ENCODE measurements around the gene ADSL. TPM values are rescaled to one million over a fixed set of nuclear protein-coding genes. Genes with fewer than 3 reads are reported as not detected.

ADSL gene
- total and polyA plus RNA-seq, 11 donors: 35.5 to 131 (median 52.0) TPM

GRCh38 chr22:40406063-40406890 is 60.0 kb downstream of the ADSL start:
- TF ChIP-seq POLR2A (IDR thresholded peaks at IDR 0.05): no peak
- TF ChIP-seq CTCF (IDR thresholded peaks at IDR 0.05): no peak
- WGBS, 4 donors: 94 to 95% (median 95%) methylated on average over 10 to 31 of the region's 31 CpGs
- ATAC-seq (no peak), DNase-seq (no peak)
- intact Hi-C loops (cut with DNase I): no loop called here
- no peak overlapping the region for H3K27ac ChIP-seq
- H3K4me3 ChIP-seq: no peak overlapping the region
- peaks cover 0 to 7% (median 0%) of the 10 kb centered on the region in 12 donors for H3K4me1 ChIP-seq
- H3K27me3 ChIP-seq: no peaks in the 10 kb centered on the region
- H3K36me3 ChIP-seq: peaks cover 3 to 99% (median 89%) of the 10 kb centered on the region in 9 donors
- no peaks in the 10 kb centered on the region for H3K9me3 ChIP-seq

DNA sequence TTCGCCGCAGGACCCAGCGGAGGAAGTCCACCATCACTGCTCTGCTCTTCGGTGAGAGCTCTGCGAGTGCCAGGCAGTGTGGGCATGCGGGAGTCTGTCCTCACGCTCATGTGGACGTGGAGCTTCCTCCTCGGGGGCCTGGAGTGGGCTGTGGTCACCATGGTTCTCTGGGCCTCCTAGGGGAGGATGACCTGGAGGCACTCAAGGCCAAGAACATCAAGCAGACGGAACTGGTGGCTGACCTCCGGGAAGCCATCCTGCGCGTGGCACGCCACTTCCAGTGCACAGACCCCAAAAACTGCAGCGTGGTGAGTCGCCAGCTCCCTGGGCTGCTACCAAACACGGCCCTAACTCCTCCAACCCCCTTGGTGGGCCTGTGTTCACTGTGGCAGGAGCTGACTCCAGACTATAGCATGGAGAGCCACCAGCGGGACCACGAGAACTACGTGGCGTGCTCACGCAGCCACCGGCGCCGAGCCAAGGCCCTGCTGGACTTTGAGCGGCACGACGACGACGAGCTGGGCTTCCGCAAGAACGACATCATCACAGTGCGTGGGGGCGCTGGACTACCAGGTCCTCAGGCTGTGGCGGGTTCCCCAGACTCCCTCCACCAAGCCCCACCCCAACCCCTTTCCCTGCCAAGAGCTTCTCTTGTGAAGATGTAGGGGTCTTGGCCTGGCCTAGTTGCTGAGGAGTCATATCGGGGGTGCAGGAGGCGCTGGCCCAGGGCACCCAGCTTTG is 60.9 kb downstream of the ADSL start:
- Histone ChIP-seq H3K4me3 (no peak overlapping the region), H3K27ac (no peak overlapping the region), H3K36me3 (peaks cover under 1 to 98% (median 87%) of the 10 kb centered on the region in 9 donors), H3K27me3 (no peaks in the 10 kb centered on the region), H3K9me3 (no peaks in the 10 kb centered on the region), H3K4me1 (peaks cover 0 to 7% (median 0%) of the 10 kb centered on the region in 12 donors)
- intact Hi-C loops (cut with DNase I): no loop called here
- 91 to 98% (median 95%) methylated on average over 23 to 37 of the region's 37 CpGs for WGBS, 4 donors
- DNase-seq (no peak), ATAC-seq (no peak)
- no peak for TF ChIP-seq POLR2A (IDR thresholded peaks at IDR 0.05)

GRCh38 chr22:40407831-40408717 is 61.8 kb downstream of the ADSL start:
- H3K4me1 ChIP-seq: peaks cover 0 to 6% (median 0%) of the 10 kb centered on the region in 12 donors
- peaks cover 0 to 95% (median 85%) of the 10 kb centered on the region in 9 donors for H3K36me3 ChIP-seq
- intact Hi-C loops (cut with DNase I): no loop called here
- ATAC-seq: no peak
- no peaks in the 10 kb centered on the region for H3K27me3 ChIP-seq
- no peak for TF ChIP-seq CTCF (IDR thresholded peaks at IDR 0.05)
- TF ChIP-seq POLR2A (IDR thresholded peaks at IDR 0.05): no peak
- no peak overlapping the region for H3K27ac ChIP-seq
- no peak overlapping the region for H3K4me3 ChIP-seq
- WGBS, 4 donors: 83 to 91% (median 88%) methylated on average over 25 to 32 of the region's 32 CpGs
- no peak for DNase-seq
- no peaks in the 10 kb centered on the region for H3K9me3 ChIP-seq

DNA sequence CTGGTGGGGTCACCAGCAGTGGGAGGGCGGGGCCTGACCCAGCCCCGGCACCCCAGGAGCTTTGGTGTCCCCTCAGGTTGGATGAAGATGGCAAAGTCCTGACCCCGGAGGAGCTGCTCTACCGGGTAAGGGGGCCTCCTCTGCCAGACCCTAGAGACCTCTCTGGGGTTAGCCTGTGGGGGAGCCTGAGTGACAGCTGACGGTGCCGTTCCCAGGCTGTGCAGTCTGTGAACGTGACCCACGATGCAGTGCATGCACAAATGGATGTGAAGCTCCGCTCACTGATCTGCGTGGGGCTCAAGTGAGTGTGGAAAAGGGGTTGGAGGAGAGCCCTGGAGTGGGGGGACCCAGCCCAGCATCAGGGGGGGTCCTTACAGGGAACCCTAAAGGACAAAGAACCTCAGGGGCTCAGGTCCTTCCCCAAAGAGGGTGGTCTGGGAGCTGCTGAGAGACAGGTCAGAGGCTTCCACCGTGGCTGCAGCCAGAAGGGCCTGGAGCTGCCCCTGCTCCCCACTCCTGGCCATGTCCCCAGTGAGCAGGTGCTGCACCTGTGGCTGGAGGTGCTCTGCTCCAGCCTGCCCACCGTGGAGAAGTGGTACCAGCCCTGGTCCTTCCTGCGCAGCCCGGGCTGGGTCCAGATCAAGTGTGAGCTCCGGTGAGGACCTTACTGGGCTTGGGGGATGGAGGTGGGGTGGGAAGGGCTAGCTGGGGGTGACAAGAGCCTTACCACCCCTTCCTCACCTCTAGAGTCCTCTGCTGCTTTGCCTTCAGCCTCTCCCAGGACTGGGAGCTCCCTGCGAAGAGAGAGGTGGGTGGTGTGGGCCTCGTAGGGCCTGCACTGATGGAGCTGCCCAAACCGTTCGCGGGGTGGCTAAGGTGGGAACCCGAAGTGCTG is 62.7 kb downstream of the ADSL start:
- peaks cover 0 to 12% (median 0%) of the 10 kb centered on the region in 12 donors for H3K4me1 ChIP-seq
- H3K27me3 ChIP-seq: no peaks in the 10 kb centered on the region
- TF ChIP-seq CTCF (IDR thresholded peaks at IDR 0.05) (no peak), POLR2A (IDR thresholded peaks at IDR 0.05) (no peak)
- H3K9me3 ChIP-seq: no peaks in the 10 kb centered on the region
- H3K27ac ChIP-seq: no peak overlapping the region
- DNase-seq (no peak), ATAC-seq (no peak)
- 86 to 88% (median 87%) methylated on average over 13 to 21 of the region's 21 CpGs for WGBS, 4 donors
- no peak overlapping the region for H3K4me3 ChIP-seq
- peaks cover 0 to 96% (median 83%) of the 10 kb centered on the region in 9 donors for H3K36me3 ChIP-seq
- intact Hi-C loops (cut with DNase I): no loop called here
